GM19452 (cell line): ENCODE measurements around the gene ABHD6.
"Not testable (repeated sequence)": the region's sequence is repeated elsewhere in the genome, so short reads cannot be mapped to it uniquely, and the experiment has no call there.

Experiments
- ATAC-seq: cut with Tn5 transposase; IDR thresholded peaks from one replicate; pipeline ENCODE4 v1.9.1; 2021; ENCODE audit not compliant: unreplicated experiment

Gene ABHD6

DNA sequence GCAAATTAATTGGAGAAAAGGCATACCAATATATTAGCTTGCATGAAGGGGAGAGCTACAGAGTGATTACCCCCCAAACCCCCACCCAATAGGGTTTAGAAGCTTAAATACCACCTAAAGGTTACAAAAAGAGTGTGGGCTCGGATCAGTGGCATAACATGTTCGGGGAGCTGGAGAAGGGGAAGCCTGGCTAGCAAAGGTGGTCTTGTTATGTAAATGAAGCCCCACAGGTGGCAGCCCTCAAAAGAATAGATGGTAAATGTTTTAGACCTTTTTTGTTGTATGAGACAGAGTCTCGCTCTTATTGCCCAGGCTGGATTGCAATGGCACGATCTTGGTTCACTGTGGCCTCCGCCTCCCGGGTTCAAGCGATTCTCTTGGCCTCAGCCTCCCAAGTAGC lies 84.2 kb downstream of the ABHD6 start:
- no peak for ATAC-seq

DNA sequence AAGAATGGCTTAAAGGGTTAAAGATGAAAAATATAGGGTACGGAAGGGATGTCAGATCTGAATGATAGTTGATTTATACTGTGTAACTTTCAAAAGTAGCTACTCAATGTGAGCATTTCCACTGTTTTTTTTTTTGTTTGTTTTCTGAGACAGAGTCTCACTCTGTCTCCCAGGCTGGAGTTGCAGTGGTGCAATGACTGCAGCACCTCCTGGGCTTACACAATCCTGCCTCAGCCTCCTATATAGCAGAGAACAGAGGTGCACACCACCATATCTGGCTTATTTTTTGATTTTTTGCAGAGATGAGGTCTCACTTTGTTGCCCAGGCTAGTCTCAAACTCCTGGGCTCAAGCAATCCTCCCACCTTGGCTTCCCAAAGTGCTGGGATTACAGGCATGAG lies 85.2 kb downstream of the ABHD6 start:
- ATAC-seq, result no peak

DNA sequence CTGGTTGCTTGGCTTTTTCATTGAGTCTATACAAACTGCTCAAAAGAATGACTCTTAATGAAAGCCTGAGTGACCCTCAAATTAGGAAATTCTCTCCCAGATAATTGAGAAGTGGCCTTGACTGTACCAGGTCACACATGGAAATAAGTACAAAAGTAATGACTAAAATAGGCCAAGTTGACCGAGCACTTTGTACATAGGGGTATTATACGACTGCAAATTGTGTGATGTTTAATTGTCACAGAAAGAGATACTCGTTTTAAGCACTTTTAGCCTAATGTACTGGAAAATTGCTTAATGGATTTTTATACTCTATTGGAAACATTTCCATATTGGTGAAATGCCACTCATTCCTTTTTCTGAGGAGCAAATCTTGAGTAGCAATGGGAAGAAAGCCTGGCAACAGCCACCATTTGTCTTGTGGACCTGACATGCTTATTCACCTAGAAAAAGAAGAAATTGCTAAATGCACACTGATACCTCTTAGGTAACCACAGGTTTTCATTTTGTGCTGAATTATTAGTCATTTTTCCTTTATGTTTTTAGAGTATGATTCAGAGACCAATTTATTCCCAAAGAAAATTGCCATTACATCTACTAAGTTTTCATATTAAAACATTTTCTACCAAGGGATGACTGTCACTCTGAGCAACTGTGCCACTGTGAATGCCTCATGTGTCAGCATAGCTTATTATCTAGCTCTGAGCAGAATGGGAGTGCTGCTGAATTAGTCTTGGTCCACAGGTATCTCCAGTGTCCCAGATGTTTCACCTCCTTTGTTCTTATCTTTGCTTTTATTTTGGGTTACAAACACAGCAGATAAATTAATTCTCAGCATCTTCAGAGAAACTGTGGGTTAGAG lies 86.2 kb downstream of the ABHD6 start:
- no peak for ATAC-seq

DNA sequence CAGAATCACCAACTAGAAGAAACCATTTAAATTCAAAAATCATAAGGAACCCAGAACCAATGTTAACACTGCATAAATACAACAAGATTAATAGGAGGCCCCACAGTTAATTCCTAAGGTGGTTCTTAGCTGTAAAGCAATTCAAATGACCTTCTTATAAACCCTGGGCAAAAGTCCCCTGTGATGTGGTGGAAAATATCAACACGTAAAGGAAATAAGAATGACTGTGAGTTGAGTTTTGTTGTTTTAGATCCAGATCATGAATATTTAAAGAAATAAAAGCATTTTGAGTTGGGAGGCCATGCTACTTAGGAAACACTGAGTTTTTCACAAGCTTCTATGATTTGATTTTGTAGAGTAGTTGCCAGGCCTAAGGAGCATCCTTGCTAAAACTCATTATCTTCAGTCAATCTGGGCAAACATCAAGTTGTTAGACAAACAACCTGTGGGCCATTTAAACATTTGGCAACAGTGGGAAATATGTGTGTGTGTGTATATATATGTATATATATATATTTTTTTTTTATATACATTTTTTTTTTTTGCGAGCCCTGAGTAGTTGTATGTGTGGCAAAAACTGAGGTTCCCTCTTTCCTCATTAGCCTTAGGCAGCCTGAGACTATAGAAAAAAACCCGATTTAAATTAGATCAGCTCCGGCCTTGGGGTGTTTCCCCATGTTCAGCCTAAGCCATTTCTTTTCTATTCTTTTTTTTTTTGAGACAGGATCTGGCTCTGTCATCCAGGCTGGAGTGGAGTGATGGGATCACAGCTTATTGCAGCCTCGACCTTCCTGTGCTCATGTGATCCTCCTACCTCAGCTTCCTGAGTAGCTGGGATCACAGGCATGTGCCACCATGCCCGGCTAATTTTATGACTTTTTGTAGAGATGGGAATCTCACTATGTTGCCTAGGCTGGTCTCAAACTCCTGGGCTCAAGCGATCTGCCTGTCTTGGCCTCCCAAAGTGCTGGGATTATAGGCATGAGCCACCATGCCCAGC lies 87.1 kb downstream of the ABHD6 start:
- ATAC-seq, result no peak

DNA sequence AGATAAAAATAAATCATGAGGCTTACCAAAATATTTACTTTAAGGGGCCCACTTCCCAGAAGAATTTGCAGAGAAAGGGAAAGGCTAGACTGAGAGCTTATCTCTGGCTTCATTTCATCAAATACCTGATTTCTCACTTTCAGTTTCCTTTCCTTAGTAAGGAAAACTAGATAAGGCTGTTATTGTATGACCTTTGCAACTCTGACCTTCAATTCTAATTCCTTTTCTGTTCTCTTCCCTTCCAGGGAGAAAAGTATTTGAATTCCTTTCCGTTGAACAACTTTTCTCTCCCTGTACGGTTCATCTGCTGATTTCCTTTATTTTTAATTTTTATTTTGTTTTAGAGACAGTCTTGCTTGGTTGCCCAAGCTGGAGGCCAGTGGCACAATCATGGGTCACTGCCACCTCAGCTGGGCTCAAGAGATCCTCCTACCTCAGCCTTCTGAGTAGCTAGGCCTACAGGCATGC lies 88.0 kb downstream of the ABHD6 start:
- ATAC-seq, result no peak

DNA sequence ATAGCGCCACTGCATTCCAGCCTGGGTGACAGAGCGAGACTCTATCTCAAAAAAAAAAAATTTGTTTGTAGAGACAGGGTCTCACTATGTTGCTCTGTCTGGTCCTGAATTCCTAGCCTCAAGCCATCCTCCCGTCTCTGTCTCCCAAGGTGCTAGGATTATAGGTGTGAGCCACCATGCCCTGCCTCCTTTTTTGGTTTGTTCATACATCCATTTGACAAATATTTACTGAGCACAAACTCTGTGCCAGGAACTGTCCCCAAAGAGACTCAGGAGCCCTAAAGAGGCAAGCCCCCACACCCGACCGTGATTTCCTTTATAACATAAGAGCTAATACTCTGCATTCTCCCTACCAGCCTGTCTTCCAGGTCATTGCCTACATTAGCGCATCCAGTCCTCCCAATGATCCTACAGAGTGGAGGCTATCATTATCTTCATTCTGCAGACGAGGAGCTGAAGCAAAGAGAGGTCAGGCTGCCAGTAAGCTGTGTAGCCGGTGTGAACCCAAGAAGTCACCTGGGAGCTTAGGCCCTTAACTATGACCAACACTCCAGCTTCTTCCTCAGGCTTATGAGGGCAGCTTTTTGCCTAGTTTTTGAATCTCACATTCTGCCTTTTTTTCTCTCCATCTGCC lies 88.8 kb downstream of the ABHD6 start:
- no peak for ATAC-seq

DNA sequence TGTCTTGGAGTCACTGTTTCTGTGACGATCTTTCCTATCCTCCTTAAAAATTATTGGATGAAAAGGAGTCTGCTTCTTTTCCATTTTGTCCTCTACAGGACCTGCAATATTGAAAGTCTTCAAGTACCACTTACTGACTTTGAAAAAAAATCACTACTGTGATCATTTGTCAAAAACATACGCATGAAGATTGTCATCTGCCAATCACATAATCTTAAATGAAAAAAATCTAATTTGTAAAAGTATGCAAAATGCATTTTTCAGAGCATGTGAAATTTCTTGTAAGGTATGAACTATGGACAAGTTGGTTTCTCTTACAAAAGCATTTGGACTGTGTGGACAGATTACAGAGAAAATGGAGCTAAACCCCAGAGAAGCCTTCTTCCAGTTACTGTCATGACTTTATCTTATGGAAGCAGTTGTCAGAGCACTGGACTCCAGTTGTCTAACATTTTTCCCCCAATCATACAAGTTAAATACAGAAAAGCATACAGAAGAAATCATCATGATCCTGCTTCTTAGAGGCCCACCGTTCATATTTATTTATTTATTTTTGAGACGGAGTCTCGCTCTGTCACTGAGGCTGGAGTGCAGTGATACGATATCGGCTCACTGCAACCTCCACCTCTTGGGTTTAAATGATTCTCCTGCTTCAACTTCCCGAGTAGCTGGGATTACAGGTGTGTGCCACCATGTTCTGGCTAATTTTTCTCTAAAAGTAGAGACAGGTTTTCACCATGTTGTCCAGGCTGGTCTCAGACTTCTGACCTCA lies 91.7 kb downstream of the ABHD6 start:
- ATAC-seq, result no peak

DNA sequence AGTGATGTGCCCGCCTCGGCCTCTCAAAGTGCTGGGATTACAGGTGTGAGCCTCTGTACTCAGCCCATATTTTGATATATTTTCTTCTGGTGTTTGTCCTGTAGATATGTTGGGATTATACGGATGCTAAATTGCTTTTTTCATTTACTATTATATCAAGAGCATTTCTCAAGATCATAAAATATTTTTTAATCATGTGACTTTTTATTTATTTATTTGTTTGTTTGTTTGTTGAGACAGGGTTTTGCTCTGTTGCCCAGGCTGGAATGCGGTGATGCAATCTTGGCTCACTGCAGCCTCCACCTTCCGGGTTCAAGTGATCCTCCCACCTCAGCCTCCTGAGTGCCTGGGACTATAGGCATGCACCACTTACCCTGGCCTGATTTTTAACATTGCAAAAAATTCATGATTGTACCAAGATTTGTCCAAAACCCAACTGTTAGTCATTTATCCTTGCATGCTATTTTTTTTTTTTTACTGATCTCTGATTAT lies 92.4 kb downstream of the ABHD6 start:
- no peak for ATAC-seq

DNA sequence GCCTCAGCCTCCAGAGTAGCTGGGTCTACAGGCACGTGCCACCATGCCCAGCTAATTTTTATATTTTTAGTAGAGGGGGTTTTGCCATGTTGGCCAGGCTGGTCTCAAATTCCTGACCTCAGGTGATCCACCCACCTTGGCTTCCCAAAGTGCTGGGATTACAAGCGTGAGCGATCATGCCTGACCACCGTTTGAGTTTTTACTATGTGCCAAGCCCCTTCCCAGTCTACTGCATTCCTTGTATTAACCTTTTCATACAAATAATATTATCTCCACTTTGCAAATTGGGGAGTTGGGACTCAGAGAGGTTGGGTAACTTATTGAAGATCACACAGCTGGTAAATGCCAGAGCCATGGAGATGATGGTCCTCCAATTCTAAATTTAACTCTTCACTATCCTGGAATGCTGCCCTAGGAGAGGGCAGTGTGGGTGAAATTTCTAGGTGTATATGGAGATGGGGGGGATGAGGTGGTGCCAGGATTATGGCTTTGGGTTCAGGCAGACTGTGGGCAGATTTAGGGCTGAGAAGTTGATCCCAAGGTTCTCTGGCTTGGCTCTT lies 94.1 kb downstream of the ABHD6 start:
- no peak for ATAC-seq

DNA sequence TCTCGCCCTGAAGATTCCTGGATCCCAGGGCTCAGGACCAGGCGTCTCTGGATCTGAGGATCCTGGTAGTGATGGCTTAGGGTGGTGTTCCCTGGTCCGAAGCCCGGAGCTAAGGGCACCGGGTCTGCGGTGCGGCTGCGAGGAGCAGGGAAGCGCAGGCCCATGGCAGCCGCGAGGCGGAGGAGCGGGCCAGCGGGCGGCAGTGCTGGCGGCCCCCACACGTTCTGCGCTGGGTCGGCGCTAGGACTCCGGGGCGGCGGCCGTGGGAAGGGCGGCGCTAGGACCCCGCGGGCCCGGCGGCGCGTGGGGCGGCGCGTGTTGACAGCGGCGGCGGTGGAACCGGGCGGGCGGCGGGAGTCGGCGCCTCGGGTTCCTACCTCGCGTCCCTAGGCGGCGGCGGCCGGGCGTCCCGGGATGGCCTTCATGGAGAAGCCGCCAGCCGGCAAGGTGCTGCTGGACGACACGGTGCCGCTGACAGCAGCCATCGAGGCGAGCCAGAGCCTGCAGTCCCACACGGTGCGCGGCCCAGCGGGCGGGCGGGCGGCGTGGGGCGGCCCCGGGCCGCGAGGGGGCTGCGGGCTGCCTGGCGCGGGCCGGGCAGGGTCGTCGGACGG lies 95.1 kb downstream of the ABHD6 start, which contains the start of gene PXK:
PXK (plus strand) TSS at position 318 of the 614 bp plus-strand sequence; CDS start at position 415, 97 bp downstream.
- peak; percentile 91 for ATAC-seq

DNA sequence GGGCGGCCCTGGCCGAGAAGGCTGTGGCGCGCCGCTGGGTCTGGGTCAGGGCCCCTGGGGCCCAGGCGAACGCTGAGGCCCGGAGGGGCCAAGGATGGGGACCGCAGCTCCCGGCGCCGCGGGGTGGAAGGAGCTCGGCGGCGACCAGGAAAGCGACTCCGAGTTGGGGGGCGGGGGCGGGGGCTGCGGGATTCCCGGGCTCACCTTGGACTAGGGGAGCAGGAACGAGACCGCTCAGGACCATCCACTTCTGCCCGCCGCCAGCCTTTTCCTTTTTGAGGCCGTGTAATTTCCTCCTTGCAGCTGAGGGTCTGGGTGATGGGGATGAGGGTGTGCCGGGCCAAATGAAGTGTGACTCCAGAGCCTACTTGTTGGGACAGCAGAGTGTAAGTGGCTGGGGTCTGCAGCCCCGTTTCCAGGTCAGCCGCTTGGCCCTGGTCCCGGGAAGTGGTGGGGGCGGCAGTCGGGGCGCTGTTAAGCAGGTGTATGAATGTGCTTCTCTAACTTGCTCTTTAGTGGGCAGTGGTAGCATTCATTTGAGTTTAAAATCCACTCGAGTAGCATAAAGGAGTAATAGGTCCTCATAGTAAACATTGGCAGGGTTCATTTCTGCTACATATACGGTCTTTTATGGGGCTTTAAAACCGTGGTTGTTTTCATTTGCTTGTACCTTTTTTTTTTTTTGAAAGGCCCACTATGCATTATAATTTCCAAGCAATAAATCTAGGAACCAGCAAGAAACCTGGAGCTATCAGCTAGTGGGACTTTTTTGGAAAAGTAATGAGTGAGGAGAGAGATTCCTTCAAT lies 95.8 kb downstream of the ABHD6 start:
- peak; percentile 31 for ATAC-seq

DNA sequence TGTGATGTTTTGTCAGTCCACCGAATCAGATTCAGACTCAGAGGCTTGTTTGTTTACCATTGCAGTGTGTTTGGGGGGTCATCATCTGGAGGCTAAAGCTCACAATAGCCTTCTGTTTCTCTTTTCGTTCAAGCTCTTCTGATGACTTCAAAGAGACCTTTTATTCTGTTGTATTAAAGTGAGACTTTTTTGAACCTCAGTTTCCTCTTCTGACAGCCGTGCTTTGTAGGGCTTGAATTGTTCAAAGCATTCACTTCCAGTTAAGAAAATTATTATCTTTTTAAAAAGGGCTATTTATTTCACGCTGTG lies 96.4 kb downstream of the ABHD6 start:
- no peak for ATAC-seq

DNA sequence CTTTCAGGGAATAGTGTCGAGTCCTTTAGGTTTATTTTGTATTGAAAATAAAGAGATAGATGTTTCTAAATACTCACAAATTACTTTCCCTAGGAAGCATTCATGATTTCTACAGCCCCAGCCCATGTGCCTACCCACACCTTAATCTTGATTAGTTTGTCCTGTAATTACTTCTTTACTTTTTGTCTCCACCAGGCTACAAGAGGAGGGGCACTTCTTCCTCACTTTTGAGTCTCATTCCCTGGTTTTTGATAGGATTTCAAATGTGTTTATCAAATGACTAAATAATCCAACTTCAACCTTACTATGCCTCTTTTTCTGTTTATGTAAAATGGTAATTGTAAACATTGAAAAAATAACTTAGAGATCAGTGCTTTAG lies 96.9 kb downstream of the ABHD6 start:
- ATAC-seq, result no peak

DNA sequence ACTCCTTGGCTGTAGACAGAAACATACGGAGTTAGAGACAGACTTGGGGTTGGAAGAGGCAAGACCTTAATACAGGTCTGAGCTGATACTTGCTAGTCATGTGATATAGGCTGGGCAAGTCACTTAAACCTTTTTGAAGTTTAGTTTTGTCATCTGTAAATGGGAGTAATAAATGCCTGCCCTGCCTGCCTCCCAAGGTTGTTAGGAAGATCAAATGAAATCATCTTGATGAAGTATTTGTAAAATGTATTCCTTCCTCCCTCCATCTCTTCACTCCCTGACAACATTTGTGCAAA lies 98.0 kb downstream of the ABHD6 start:
- no peak for ATAC-seq

DNA sequence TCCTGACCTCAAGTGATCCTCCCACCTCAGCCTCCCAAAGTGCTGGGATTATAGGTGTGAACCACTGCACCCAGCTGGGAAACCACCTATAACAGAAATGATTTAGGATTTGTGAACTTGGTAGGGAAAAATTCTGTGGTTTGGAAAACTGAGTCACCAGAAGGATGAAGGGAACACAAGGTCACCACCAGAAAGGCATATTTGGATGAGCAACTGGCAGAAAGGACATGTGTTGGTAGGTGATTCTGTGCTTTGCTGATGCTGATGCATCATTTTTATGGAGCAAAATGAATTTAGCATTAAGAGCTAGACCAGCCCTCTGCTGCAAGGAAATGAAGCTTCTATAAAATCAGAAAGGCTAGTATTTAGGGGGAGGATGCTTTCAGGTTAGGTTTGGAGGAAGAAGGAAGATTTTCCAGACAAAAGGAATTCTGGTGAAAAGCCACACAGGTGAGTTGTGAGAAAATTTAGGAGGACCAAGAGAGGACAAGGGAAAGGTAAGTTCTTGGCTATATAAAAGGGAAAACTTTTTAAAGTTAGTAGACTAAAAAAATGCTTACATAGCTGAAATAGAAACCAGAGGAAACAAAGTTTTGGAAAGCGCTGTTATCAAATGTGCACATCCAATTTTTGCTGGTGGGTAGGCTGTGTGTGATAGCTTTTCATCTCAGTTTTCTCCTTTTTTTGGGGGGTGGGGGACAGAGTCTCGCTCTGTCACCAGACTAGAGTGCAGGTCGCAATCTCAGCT lies 98.7 kb downstream of the ABHD6 start:
- no peak for ATAC-seq

DNA sequence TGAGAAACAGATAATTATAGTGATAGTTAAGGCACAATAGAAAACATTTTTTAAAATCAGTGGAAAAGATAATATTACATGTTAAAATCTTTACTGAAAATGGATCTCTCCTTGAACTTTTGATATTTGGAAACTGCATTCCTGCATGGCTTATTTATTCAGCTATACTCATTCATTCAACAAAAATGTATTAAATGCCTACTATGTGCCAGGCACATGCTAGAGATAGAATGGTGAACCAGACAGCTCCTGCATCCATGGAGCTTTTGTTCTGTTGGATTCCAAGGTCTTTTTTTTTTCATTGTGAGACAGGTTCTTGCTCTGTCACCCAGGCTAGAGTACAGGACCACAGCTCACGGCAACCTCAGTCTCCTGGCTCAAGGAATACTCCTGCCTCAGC lies 99.6 kb downstream of the ABHD6 start:
- ATAC-seq, result no peak

DNA sequence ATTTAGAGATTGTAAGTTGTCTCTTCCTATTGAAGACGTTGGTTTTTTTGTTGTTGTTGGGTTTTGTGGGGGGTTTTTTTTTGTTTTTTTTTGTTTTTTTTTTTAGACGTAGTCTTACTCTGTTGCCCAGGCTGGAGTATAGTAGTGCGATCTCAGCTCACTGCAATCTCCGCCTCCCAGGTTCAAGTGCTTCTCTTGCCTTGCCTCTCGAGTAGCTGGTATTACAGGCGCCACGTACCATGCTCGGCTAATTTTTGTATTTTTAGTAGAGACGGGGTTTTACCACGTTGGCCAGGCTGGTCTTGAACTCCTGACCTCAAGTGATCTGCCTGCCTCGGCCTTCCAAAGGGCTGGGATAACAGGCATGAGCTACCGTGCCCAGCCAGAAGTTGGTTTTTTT lies 101.6 kb downstream of the ABHD6 start:
- ATAC-seq, result not testable (repeated sequence)

DNA sequence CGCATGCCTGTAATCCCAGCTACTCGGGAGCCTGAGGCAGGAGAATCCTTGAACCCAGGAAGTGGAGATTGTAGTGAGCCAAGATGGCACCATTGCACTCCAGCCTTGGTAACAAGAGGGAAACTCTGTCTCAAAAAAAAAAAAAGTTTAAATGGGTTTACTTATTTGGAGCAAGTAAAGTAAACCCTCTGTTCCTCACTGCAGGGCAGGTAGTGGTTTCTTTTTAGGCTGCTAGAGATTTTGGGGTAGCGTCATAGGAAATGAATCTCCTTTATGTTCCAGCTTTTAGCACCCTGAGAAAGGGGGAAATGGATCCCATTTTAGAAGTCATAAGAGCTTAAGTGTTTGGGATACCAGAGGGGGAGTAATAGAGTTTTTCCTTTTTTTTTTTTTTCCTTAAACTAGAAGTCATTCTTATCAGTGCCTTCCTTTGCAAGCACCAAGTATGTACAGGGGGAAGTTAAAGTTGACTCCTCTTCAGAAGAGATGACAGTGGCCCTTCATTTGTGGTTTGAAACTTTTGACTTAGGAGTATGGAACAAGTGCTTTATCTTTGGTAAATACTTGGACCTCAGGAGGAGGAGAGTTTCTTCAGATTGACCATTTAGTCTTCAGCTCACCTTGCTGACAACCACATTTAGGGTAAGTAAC lies 103.1 kb downstream of the ABHD6 start:
- ATAC-seq, result no peak
